Osteocyte (in vitro differentiated cells): ENCODE data around the gene ESYT3. TPM values are rescaled to one million over a fixed set of nuclear protein-coding genes. Genes with fewer than 3 reads are reported as not detected.

Experiments
- DNase-seq: peaks from one replicate; pipeline ENCODE4 v3.0.0; 2021; ENCODE audit warnings: mixed read lengths; ENCODE audit not compliant: unreplicated experiment; ENCODE audit errors: extremely low spot score
- H3K27ac Mint-ChIP-seq: one replicate; pipeline ENCODE4 v1.8.0; 2021; ENCODE audit warnings: mild to moderate bottlenecking, mixed read lengths; ENCODE audit not compliant: unreplicated experiment
- H3K27me3 Mint-ChIP-seq: one replicate; pipeline ENCODE4 v1.8.0; 2021; ENCODE audit warnings: mixed read lengths; ENCODE audit not compliant: unreplicated experiment
- H3K36me3 Mint-ChIP-seq: one replicate; pipeline ENCODE4 v1.8.0; 2021; ENCODE audit warnings: mixed read lengths; ENCODE audit not compliant: unreplicated experiment
- H3K4me1 Mint-ChIP-seq: one replicate; pipeline ENCODE4 v1.8.0; 2021; ENCODE audit warnings: mixed read lengths; ENCODE audit not compliant: unreplicated experiment
- H3K4me3 Mint-ChIP-seq: one replicate; pipeline ENCODE4 v1.8.0; 2021; ENCODE audit warnings: mild to moderate bottlenecking, moderate library complexity, mixed read lengths; ENCODE audit not compliant: unreplicated experiment
- H3K9me3 Mint-ChIP-seq: one replicate; pipeline ENCODE4 v1.8.0; 2021; ENCODE audit warnings: mixed read lengths; ENCODE audit not compliant: unreplicated experiment
- total RNA-seq: library from RNA; stranded (reverse); gene quantifications from 2 replicates; pipeline ENCODE4 v1.2.1, GENCODE V29; 2021
- TF ChIP-seq, protein P1 (sequence below): fragments of 200-600 bp; sonication (generic); IDR thresholded peaks from 2 replicates; pipeline ENCODE4 v1.5.0; 2021; ENCODE audit warnings: antibody characterized with exemption, mild to moderate bottlenecking, moderate library complexity

The ESYT3 gene
- total RNA-seq, 1 donor from 2014 or later, result 0.21 TPM

DNA sequence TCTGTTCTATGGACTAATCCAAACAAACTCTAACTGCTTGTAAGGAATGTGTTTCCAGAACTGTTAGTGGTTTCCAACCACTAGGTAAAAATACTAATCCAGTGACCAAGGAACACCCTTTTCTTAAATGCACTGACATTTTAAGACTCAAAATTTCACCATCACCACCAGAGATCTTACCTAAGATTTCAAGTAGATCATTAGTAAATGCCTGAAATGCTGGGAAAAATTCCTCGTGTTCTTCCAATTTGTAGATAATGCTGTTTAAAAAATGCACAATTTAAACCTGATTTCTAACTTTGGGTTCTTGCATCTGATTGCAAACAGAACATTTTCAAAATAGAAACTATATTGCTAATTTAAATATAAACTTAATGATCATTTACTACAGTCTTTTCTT lies 63.4 kb downstream of the ESYT3 start:
- peaks cover 2% of the 10 kb centered on the region for H3K36me3 Mint-ChIP-seq
- H3K9me3 Mint-ChIP-seq, result no peaks in the 10 kb centered on the region
- no peak overlapping the region for H3K4me3 Mint-ChIP-seq
- no peak for DNase-seq
- peaks cover 5% of the 10 kb centered on the region for H3K4me1 Mint-ChIP-seq
- H3K27ac Mint-ChIP-seq, result no peak overlapping the region
- TF ChIP-seq, protein P1, sequence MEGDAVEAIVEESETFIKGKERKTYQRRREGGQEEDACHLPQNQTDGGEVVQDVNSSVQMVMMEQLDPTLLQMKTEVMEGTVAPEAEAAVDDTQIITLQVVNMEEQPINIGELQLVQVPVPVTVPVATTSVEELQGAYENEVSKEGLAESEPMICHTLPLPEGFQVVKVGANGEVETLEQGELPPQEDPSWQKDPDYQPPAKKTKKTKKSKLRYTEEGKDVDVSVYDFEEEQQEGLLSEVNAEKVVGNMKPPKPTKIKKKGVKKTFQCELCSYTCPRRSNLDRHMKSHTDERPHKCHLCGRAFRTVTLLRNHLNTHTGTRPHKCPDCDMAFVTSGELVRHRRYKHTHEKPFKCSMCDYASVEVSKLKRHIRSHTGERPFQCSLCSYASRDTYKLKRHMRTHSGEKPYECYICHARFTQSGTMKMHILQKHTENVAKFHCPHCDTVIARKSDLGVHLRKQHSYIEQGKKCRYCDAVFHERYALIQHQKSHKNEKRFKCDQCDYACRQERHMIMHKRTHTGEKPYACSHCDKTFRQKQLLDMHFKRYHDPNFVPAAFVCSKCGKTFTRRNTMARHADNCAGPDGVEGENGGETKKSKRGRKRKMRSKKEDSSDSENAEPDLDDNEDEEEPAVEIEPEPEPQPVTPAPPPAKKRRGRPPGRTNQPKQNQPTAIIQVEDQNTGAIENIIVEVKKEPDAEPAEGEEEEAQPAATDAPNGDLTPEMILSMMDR, result no peak
- H3K27me3 Mint-ChIP-seq, result no peaks in the 10 kb centered on the region

DNA sequence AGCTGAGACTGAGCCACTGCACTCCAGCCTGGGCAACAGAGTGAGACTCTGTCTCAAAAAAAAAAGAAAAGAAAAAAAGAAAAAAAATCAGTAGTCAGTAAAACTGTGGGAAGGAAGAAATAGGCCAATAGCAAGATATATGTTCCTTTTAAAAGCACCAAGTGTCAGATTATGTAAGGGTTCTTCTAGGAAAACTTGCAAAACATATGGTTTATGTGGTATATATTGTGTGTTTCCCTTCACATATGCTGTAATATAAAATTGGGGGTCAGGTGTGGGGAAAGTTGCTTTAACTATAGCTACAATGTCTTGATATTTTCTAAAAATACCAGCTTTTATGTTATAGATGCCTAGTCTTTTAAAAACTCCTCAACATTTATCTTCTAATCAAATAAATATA lies 64.6 kb downstream of the ESYT3 start:
- Mint-ChIP-seq H3K4me3 (no peak overlapping the region), H3K4me1 (peaks cover 5% of the 10 kb centered on the region), H3K27ac (no peak overlapping the region), H3K9me3 (no peaks in the 10 kb centered on the region), H3K36me3 (peaks cover 5% of the 10 kb centered on the region), H3K27me3 (no peaks in the 10 kb centered on the region)
- no peak for DNase-seq
- TF ChIP-seq, protein P1, result no peak

DNA sequence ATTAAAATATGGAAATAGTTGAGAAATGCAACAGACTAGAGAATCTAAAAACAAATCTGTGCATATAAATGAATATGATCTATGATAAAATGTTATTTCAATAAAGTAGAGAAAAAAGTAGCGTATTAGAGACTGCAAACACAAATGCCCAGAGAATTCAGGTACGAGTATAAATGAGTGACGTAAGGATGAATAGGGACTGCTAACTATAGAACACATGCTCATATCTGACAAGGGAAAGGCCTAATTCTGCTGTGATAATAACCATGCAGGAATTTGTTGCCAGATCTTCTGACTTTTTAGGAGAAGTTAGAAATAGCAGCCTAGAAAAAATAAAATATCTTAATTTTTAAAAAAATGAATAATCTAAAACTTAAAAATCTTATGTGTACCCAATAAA lies 73.1 kb downstream of the ESYT3 start:
- TF ChIP-seq, protein P1, result no peak
- Mint-ChIP-seq H3K27ac (no peak overlapping the region), H3K27me3 (no peaks in the 10 kb centered on the region), H3K36me3 (peaks cover 5% of the 10 kb centered on the region), H3K9me3 (no peaks in the 10 kb centered on the region), H3K4me3 (no peak overlapping the region), H3K4me1 (peaks cover 4% of the 10 kb centered on the region)
- no peak for DNase-seq

DNA sequence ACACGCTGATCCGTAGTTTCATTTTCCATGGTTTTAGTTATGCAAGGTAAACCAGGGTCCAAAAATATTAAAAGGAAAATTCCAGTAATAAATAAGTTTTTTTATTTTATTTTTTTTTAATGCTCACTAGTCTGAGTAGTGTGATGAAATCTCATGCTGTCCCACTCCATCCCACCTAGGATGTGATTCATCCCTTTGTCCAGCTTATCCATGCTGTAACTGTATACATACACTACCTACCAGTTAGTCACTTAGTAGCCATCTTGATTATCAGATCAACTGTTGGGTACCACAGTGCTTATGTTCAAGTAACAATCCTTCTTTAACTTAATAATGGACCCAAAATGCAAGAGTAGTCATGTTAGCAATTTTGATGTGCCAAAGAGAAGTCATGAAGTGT lies 75.2 kb downstream of the ESYT3 start:
- TF ChIP-seq, protein P1, result no peak
- no peak for DNase-seq
- Mint-ChIP-seq H3K4me3 (no peak overlapping the region), H3K36me3 (peaks cover 1% of the 10 kb centered on the region), H3K27me3 (no peaks in the 10 kb centered on the region), H3K9me3 (no peaks in the 10 kb centered on the region), H3K27ac (no peak overlapping the region), H3K4me1 (peaks cover 4% of the 10 kb centered on the region)

DNA sequence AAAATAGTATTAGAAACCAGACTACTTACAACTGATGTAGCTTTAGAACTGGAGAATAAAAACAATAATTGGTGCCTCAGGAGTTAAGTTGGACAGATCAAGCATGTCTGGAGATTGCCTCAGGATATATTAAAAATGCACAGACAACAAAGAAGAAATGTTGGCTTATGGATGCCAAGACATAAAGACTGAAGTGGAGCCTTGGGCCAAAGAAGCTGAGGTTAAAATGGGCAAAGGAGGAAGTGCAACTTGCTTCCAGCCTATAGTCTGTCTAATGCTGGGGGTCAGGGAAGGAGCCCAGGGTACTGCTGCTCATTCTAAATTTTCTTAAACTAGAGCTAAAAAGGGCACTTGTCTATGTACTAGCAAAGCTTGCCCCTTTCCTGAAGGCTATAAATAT lies 77.5 kb downstream of the ESYT3 start:
- Mint-ChIP-seq H3K36me3 (peaks cover 5% of the 10 kb centered on the region), H3K27me3 (no peaks in the 10 kb centered on the region), H3K4me1 (peaks cover 4% of the 10 kb centered on the region), H3K27ac (no peak overlapping the region), H3K9me3 (no peaks in the 10 kb centered on the region), H3K4me3 (no peak overlapping the region)
- DNase-seq, result no peak
- TF ChIP-seq, protein P1, result no peak
